NCI-H345 treated with DMSO at 0.1 percent for 48 hours (cell line): Measurements from ENCODE around the gene ORMDL1.
"Not testable (repeated sequence)": the region's sequence is repeated elsewhere in the genome, so short reads cannot be mapped to it uniquely, and the experiment has no call there.

Experiments used
- DNase-seq: peaks from one replicate; lab custom pipeline; 2025; ENCODE audit not compliant: unreplicated experiment; lab: John Stamatoyannopoulos, UW

ORMDL1 gene

GRCh38 chr2:189772212-189772611, 11.9 kb downstream of the ORMDL1 start:
- no peak for DNase-seq

DNA sequence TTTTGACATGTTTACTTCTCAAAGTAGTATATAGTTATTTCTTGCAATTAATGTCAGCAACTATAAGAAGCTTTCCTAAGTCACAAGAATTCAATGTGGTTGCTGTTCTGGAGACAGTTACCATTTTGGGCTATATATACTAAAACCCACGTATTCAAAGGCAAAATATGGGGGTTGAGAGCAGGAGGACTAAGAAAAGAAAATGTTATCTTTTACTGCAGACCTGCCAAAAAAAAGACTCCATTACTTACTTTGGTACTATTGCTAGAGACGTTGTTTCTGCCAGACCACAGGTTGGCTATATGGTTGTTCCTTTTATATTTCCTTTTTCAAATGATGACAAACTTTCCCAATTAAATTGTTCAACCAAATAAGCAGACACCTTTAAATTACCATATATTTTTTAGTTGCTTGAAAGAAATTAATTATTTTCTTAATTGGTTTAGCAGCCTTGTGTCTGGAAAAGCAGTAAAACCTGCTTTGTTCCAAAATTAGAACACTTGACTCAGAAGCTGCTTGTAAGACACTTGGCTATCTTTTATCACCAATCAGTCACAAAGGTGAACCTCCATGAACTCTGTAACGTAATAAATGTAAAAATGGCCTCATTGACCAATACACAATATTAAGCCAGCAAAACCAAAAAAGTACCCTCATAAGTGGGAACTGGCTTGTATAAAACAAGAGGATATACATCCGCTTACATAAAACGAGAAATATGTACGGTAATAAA, 13.4 kb downstream of the ORMDL1 start:
- DNase-seq = no peak

GRCh38 chr2:189763908-189764661, 20.1 kb downstream of the ORMDL1 start:
- no peak for DNase-seq

DNA sequence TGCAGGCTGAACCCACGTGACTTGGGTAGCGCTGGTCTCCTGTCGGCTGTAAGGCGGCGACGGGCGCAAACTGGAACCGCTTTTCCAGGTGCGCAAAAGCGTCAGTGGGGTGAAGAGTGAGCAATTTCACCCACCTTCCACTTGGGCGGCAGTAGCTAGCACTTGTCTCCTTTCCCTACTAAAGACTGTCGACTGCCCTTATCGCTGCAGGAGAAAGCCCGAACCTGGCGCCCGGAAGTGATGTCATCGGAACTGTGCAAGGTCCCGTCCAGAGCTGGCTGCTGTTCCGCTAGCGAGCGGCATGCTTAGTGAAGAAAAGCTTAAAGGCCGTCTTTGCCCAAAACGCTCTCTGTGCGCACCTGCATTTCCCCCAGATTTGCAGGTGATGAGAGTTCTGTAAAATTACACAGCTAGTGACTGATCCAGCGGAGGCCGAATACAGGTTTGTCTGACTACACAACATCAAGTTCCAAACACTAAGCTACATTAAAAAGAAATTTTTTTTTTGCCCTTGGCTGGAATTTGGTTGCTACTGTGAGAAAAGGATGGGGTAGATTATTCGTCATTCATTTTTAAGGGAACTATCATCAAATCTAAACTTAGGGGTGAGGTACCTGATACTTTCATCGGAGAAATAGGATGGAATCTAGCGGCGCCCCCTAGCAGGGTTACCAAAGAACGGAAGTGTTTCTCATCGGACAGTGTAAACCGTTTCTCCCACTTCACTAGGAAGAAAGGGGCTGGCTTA, 21.4 kb downstream of the ORMDL1 start, which contains the start of gene OSGEPL1:
OSGEPL1 (minus strand) TSS at position 242 of the 748 bp plus-strand sequence. CDS start 1,152 bp downstream, outside the sequence.
- DNase-seq = peak; percentile 88

DNA sequence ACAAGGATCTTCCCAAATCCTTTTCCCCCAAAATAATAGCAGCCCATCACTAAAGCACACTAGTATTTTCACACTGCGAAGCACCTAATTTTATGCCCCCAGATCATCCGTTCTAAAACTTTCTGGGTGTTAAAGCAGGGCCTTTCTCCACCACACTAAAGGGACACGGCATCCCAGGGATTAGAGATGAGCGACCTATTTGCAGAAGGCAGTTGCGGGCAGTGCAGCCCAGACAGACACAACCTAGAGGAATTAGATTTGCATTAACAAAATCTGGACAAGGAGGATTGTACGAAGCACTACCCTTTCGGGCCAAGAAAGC, 21.9 kb downstream of the ORMDL1 start:
- no peak for DNase-seq

DNA sequence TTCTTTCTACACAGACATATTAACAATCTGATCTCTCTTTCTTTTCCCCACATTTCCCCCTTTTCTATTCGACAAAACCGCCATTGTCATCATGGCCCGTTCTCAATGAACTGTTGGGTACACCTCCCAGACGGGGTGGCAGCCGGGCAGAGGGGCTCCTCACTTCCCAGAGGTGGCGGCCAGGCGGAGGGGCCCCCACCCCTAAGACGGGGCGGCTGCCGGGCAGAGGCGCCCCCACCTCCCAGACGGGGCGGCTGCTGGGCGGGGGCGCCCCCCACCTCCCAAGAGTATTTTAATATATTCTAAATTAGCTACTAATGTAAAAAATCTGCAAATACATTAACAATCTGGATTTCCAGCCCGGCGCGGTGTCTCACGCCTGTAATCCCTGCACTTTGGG, 24.0 kb downstream of the ORMDL1 start:
- not testable (repeated sequence) for DNase-seq

DNA sequence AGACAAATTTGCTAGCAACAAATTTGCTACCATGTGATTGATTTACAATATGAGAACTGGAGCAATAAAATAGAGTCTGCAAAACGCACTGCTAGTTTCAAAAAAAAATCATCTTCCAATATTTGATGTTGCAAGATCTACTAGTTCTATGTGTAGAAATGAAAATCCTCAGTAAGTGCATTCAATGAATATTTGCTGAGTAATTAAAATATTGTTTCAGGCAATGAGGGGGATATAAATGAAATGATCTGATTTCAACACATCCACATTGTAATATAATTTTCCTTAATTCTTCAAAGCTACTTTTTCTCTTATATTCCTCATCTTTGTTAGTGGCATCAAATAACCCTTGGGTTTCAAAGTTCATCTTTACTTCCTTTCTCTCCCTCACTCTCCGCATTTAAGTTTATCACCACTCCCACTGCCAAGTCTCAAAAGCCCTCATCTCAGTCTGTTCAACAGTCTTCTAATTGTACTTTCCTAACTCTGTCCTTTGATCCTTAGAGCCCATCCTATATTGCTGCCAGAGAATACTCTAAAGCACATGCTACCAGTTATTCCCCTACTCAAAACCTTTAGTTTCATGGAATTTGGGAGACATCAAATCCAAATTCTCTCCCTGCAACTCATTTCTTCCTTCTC, 27.7 kb downstream of the ORMDL1 start:
- DNase-seq = no peak

DNA sequence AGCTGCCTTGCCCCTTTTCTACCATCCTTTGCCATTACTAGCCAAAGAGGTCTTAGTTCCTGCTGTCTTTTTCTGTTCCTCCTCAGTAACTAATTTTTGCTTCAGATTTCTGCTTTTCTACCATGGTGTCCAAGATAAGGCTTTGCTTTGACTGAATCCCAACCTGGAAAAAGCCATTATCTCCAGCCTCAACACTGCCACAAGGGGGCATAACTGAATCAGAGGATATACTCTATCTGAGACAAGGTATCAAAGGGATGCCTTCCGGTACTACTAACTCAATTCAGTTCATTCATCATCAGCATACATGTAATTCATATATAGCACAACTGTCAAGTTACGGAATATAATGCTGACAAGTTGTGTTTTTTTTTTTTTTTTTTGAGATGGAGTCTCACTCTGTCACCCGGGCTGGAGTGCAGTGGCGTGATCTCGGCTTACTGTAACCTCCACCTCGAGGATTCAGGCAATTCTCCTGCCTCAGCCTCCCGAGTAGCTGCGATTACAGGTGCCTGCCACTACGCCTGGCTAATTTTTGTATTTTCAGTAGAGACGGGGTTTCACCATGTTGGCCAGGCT, 33.0 kb downstream of the ORMDL1 start:
- no peak for DNase-seq

DNA sequence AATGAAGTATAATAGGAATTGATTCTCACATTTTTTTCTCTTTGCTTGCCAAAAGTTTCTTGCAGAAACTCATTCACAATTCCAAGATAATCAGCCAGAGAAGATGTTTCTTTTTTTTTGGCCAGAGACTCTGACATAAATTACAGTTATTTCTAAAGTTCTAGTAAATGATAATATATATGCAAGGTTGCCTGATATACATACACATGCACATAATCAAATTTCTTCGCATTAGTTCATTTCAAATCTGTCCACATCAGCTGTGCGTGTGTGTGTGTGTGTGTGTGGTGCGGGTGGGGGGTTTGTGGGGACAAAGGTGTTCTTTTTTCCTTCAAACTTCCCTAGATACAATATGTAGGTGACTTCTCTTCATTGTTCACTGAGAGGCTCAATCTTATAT, 54.7 kb downstream of the ORMDL1 start:
- DNase-seq = no peak

GRCh38 chr2:189726849-189727248, 57.3 kb downstream of the ORMDL1 start:
- no peak for DNase-seq

DNA sequence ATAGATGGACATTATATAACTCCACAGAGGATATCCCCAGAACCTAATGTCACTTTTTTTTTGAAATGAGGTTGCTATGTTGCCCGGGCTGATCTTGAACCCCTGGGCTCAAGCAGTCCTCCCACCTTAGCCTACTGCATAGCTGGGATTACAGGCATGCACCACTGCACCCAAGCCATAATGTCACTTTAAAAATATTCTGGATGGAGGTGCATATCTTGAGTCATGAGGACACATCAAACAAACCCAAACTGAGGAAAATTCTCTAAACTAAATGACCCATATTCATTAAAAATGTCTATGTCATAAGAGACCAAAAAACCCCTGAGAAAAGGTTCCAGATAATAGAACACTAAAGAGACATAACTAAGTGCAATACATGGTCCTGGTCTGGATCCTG, 57.9 kb downstream of the ORMDL1 start:
- no peak for DNase-seq

GRCh38 chr2:189723192-189723591, 60.9 kb downstream of the ORMDL1 start:
- DNase-seq = no peak
